Measurements from ENCODE around the gene C1orf216. TPM values are rescaled to one million over a fixed set of nuclear protein-coding genes. Genes with fewer than 3 reads are reported as not detected.
"Not testable (repeated sequence)": the region's sequence is repeated elsewhere in the genome, so short reads cannot be mapped to it uniquely, and the experiment has no call there.

C1orf216 gene, protein sequence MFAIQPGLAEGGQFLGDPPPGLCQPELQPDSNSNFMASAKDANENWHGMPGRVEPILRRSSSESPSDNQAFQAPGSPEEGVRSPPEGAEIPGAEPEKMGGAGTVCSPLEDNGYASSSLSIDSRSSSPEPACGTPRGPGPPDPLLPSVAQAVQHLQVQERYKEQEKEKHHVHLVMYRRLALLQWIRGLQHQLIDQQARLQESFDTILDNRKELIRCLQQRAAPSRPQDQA
- total RNA-seq = 35.3 TPM

DNA sequence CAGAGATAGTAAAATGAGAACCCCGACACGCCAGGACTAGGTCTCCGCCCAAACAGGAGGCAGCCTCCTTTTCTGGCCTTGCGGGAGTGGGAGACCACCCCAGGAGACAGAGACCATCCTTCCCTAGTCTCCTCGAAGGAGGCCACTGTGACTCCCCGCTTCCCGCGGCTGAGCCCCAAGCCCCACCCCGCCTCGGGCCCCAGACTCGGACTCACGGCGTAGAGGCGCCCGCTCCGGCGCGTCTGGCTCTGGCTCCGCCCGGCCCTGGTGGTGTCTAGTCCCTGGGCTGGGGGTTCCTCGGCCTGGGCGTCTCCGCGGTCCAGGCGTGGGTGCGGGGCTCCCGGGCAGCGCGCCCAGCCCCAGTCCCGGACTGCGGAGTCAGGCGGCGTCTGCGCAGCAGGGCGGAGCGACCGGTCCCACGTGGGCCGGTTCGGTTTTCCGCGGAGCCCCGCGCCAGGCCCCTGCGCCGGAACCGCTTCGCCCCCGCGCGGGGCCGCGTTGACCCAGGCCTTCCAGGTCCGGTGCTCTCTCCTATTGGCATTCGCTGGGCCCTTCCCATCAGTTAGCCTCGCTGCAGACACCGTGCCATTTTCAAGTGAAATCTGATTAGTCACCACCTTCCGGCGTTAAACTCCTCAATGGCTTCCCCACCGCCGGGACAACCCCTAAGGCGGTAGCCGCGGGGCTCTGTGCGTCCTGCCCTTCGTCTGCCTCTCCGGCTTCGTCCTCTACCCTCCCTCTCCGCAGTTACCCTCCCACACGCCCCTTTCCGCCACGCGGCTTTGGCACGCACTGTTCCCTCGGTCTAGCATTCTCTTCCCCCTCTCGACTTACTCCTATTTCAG, at the start of gene C1orf216:
TSS of gene C1orf216 (minus strand) at position 393 of the 845 bp plus-strand sequence. CDS start 2,563 bp downstream, outside the sequence.
- DNase-seq (ENCODE audit: low read depth in 2 of 3, low spot score in 2 of 3) = peak; percentile 42 to 84 (median 80)

DNA sequence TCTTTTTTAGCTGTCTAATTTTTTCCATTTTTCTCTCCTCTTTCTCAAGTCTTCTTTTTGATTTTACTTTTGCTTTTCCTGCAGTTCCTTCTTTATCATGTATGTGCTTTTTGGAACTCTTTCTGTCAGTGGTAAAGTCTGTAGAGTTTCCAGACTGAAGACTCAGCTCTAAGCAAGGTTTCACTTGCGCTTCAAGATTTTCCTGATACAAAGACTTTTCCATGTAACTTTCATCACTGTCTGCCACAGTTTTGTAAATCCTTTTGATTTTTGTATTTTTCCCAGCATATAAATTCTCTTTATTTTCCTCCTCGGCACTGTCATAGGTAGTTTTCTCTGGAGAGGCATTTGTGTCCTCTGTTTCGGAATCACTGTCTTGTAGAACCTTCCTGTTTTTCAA, 45.6 kb upstream of the C1orf216 start:
- no peak for DNase-seq (ENCODE audit: low read depth in 2 of 3, low spot score in 2 of 3)

DNA sequence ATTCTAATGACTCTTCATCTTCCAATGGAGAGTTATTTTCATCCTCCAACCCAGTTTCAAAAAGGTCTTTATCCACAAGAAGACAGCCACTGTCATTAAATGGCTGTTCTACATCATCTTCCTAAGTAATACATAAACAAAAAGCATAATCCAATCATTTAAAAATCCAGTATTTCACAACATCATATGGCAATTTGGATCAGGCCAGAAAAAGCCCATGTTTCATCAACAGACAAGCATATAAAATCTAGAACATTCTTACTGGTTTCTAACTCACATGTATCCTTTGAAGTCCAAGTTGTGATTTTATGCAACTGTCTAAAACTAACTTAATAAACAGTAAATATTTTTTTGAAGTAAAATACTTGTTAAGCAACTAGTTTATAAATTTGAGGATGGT, 44.5 kb upstream of the C1orf216 start:
- no peak for DNase-seq (ENCODE audit: low read depth in 2 of 3, low spot score in 2 of 3)

GRCh38 chr1:35762141-35762540, 43.5 kb upstream of the C1orf216 start:
- peak in 2 of 3 donors; percentile 47 to 56 for DNase-seq (ENCODE audit: low read depth in 2 of 3, low spot score in 2 of 3)

DNA sequence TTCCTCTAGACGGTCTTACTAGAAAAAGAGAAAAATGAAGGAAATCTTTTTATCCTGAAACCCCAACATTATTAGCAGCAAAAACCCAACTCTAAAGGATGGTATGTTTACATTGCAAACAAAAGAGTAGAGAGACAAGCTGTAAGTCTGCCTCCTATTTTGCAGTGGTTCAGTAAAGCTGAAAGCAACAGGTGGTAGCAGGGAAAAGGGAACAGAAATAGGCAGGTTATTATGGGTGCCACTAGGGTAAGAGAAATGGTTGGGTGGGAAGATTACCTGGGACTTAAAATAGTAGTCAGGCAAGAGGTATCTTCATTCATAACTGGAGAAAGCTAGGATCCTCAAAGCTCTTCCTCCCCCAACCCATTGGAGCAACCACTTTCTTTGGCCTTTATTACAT, 37.4 kb upstream of the C1orf216 start:
- no peak for DNase-seq (ENCODE audit: low read depth in 2 of 3, low spot score in 2 of 3)

DNA sequence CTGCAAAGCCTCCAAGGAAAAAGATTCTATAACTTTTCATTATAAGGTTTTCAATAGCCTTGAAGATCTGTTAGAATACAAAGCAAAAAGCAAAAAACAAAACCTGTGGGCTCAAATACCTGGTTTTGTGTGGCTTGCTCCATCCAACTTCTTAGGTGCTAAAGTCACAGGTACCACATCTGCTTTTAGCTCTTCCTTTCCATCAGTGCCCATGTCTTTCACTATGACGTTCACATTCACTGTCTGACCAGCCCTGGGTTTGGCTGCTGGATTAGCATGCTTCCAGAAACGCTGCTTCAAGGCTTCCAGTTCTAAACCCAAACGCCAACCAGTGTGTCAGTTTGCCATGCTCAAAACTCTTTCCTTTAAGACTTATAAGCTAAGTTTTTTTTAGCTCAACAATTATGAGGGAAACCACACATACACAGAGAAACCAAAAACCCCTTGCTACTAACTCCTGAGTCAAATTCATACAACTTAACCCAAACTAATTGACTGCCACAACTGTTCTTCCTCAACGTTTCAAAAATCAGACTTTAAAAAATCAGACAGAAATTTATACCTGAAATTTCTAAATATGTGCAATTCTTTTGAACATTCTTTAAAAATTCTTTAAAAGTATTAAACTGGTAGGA, 35.1 kb upstream of the C1orf216 start:
- DNase-seq (ENCODE audit: low read depth in 2 of 3, low spot score in 2 of 3) = no peak

DNA sequence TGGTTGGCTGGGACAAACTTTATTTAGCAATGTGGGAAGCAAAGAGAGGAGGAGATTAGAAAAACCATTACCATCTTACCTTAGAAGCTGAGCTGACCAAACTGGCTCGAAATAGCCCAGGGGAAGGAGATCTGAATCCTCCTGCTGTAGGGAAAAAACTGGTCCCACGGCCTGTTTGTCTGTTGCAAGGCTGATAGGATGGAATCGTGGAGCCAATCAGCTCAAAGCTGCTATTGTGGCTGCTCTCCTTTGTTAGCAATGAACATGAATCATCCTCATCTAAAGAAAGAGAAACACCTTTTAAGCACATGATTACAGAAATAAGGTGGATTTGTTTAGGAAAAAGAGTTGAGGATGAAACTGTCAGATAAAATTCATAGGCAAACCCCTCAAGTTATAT, 29.6 kb upstream of the C1orf216 start:
- DNase-seq (ENCODE audit: low read depth in 2 of 3, low spot score in 2 of 3) = no peak

DNA sequence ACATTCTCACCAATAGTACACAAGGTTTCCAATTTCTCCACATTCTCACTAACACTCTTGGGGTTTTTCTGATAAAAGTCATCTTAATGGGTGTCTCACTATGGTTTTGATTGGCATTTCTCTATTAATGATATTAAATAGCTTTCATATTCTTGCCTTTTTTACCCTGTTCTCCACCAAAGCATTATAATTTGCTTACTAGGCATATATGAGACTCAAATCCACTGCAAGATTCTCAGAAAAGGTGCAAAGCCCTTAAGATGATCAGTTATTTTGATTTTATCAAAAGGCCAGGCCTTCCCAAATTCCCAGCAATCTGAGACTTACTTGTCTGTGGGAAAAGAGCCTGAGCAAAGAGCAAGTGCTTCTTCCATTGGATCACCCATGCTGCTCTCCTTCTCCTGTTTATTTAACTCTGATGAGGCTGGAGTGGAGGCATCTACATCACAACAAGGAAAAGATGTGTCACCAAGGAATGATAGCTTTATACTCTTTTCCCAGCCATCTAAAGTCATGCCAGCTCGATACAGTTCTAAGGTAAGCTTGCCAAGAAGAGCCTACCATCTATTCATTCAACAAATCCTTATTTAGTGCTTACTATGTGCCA, 26.5 kb upstream of the C1orf216 start:
- no peak for DNase-seq (ENCODE audit: low read depth in 2 of 3, low spot score in 2 of 3)

DNA sequence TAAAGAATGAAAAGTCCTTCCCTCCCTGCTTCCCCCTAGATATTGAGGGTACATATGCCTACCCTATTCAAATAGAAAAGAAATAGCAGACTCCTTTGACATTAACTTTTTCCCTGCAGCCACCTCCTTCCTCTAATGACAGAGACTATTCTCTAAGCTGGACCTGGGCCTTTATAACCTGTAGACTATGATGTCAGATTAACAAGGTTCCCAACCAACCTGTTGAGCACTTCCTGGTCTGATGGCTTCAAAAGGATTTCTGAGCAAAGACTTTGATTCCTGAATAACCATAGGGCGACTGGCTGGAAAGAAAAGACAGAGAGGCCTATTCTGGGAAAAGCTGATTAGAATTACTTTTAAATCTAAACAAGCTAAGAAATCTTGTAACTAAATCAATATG, 18.4 kb upstream of the C1orf216 start:
- no peak for DNase-seq (ENCODE audit: low read depth in 2 of 3, low spot score in 2 of 3)

DNA sequence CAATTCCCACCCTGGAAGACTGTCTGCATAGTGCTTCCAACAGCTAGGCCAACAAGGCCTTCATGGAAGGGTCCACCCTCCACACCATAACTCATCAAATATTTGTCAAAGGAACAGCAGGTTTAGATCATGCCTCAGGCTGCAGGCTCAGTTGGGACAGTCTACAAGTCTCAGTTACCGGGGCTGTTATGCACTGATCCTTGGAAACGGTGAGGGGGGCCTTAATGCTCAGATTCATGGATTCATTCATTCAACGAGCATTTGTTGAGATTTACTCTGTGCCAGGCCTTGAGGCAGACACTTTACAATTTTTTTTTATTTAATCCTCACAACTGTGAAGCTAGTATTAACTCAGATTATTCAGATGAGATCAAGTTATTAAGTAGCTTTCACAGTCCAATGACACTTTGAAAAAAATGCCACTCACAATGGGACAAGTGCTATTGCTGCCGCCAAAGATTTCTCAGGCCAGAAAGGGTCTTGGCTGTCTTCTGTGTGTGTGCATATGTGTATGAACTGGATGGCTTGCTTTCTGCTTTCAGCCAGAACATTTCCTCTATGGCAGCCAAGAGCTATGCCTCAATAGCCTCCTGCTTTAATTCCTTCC, 8.9 kb upstream of the C1orf216 start:
- DNase-seq (ENCODE audit: low read depth in 2 of 3, low spot score in 2 of 3) = no peak

GRCh38 chr1:35726450-35727433, 8.1 kb upstream of the C1orf216 start:
- peak in 2 of 3 donors; percentile 36 to 81 for DNase-seq (ENCODE audit: low read depth in 2 of 3, low spot score in 2 of 3)

GRCh38 chr1:35725596-35725995, 6.9 kb upstream of the C1orf216 start:
- DNase-seq (ENCODE audit: low read depth in 2 of 3, low spot score in 2 of 3) = peak in 1 of 3 donors; percentile 44

GRCh38 chr1:35717911-35718476, 690 bp downstream of the C1orf216 start:
- peak in 1 of 3 donors; percentile 59 for DNase-seq (ENCODE audit: low read depth in 2 of 3, low spot score in 2 of 3)

DNA sequence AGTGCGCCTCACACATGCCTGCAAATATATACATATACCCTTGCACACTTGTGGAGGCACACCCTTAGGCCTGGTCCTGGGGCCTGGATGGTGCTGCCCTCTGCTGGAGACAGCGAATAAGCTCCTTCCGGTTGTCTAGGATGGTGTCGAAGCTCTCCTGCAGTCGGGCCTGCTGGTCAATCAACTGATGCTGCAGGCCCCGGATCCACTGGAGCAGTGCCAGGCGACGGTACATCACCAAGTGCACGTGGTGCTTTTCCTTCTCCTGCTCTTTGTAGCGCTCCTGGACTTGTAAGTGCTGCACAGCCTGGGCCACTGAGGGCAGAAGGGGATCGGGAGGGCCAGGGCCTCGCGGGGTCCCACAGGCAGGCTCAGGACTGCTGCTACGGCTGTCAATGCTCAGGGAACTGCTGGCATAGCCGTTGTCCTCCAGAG, 3.1 kb downstream of the C1orf216 start:
- DNase-seq (ENCODE audit: low read depth in 2 of 3, low spot score in 2 of 3) = peak; percentile 44 to 84 (median 72)

GRCh38 chr1:35714921-35715567, 3.6 kb downstream of the C1orf216 start:
- no peak for DNase-seq (ENCODE audit: low read depth in 2 of 3, low spot score in 2 of 3)

GRCh38 chr1:35711098-35711497, 7.6 kb downstream of the C1orf216 start:
- not testable (repeated sequence) for DNase-seq (ENCODE audit: low read depth in 2 of 3, low spot score in 2 of 3)

DNA sequence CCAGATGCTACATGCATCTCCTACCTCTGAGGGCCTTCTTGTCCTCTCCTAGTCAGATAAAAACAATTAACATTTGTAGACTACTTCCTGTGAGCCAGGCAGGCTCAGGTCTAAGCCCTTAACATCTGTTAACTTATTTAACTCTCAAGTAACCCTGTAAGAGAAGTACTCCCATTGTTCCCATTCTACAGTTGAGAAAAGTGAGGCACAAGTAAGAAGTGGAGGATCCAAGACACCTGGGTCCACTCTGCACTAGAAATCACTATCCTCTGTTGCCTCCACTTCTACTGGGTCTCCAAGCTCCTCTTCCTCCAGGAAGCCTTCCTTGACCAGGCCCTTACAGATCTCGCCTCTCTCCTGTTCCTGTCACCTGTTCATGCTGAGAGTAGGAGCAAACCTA, 9.7 kb downstream of the C1orf216 start:
- DNase-seq (ENCODE audit: low read depth in 2 of 3, low spot score in 2 of 3) = no peak

- no peak for DNase-seq (ENCODE audit: low read depth in 2 of 3, low spot score in 2 of 3)
Observed at GRCh38 chr1:35708441-35708921, 10.2 kb downstream of the C1orf216 start.

Measured in hematopoietic multipotent progenitor cell (in vitro differentiated cells).